ENCODE measurements around the gene ADAMTSL3.
"Not testable (repeated sequence)": the region's sequence is repeated elsewhere in the genome, so short reads cannot be mapped to it uniquely, and the experiment has no call there.

Gene ADAMTSL3

DNA sequence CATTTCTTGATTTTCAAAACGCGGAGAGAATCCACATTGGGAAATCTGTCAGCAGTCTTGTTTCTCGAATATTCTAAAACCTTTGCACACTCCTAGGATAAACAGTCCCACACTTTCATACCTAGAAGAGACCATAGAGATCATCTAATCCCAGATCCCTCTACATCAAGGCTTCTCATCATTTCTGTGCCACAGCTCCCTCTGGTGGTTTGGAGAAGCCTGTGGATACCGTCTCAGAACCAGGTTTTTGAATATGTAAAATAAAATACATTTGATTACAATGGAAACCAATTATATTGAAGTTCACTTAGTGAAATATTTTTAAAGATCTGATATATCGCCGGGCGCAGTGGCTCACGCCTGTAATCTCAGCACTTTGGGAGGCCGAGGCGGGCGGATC is 369.7 kb downstream of the ADAMTSL3 start:
- DNase-seq (ENCODE audit: extremely low spot score) = peak; percentile 39
- ChIA-PET POLR2A (no interaction called here), CTCF (interaction anchor here (0.6 to 0.8 kb wide), 2 partner anchors 18 to 70 kb away, joined by 3 read pairs; no protein-coding TSS in a partner anchor)
- TF ChIP-seq SUZ12 (IDR thresholded peaks at IDR 0.05) (no peak), ELF4 (IDR thresholded peaks at IDR 0.05) (no peak), FOXK2 (IDR thresholded peaks at IDR 0.05) (no peak), LEF1 (IDR thresholded peaks at IDR 0.05; ENCODE audit: borderline replicate concordance) (no peak), CTBP1 (IDR thresholded peaks at IDR 0.05; ENCODE audit: borderline replicate concordance) (no peak), FOXA1 (IDR thresholded peaks at IDR 0.05) (no peak), HDGF (IDR thresholded peaks at IDR 0.05; ENCODE audit: borderline replicate concordance) (no peak), SP1 (IDR thresholded peaks at IDR 0.05) (no peak), TARDBP (IDR thresholded peaks at IDR 0.05) (no peak), FOXM1 (IDR thresholded peaks at IDR 0.05; ENCODE audit: borderline replicate concordance) (no peak), BHLHE40 (IDR thresholded peaks at IDR 0.05; ENCODE audit: borderline replicate concordance) (no peak), ARNT (IDR thresholded peaks at IDR 0.05) (no peak), NFRKB (IDR thresholded peaks at IDR 0.05) (no peak), ZNF384 (IDR thresholded peaks at IDR 0.05) (no peak)
- TF ChIP-seq, protein P1, sequence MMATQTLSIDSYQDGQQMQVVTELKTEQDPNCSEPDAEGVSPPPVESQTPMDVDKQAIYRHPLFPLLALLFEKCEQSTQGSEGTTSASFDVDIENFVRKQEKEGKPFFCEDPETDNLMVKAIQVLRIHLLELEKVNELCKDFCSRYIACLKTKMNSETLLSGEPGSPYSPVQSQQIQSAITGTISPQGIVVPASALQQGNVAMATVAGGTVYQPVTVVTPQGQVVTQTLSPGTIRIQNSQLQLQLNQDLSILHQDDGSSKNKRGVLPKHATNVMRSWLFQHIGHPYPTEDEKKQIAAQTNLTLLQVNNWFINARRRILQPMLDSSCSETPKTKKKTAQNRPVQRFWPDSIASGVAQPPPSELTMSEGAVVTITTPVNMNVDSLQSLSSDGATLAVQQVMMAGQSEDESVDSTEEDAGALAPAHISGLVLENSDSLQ (IDR thresholded peaks at IDR 0.05) = no peak

DNA sequence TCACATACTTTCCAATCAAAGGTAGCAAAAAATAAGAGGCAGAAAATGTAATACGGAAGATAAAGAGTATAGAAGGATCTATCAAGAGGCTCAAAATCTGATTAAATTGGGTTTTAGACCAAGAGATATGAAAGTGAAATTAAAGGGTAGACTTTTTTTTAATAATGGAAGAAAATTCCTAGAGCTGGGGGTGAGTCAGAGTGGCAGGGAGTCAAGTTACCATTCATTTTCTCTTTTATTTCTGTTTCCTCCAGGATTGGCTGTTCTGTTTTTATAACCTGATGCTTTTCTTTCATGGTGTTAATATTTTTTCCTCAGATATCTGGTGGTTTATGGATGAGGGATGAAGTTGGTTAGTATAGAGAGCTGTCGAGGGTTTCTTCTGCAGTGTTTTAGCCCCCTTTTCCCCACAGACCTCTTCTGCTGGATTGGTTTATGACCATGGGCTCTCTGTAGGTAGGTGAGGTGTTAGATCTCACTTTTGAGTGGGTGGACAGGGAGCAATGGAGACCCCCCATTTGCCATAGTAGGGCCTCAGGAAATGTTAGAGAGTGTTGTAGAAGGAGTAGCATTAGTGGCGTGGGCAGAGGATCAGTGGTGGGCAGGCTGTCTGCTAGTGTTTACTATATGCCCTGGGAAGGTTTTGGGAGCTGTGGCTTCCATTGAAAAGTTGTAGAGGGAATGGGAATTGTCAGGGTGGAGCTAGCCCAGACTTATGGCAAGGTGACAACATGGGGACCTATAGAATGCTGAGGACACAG is 380.1 kb downstream of the ADAMTSL3 start:
- no peak for TF ChIP-seq BHLHE40 (IDR thresholded peaks at IDR 0.05; ENCODE audit: borderline replicate concordance)
- TF ChIP-seq LEF1 (IDR thresholded peaks at IDR 0.05; ENCODE audit: borderline replicate concordance) = no peak
- no peak for TF ChIP-seq L3MBTL2 (conservative IDR thresholded peaks at IDR 0.05)
- TF ChIP-seq CTBP1 (IDR thresholded peaks at IDR 0.05; ENCODE audit: borderline replicate concordance) = no peak
- no peak for TF ChIP-seq FOXK2 (IDR thresholded peaks at IDR 0.05)
- no peak for TF ChIP-seq TARDBP (IDR thresholded peaks at IDR 0.05)
- no peak for TF ChIP-seq ZNF384 (IDR thresholded peaks at IDR 0.05)
- TF ChIP-seq SP1 (IDR thresholded peaks at IDR 0.05) = no peak
- TF ChIP-seq HDGF (IDR thresholded peaks at IDR 0.05; ENCODE audit: borderline replicate concordance) = no peak
- no peak for TF ChIP-seq ELF4 (IDR thresholded peaks at IDR 0.05)
- no peak for TF ChIP-seq NFRKB (IDR thresholded peaks at IDR 0.05)
- TF ChIP-seq FOXA1 (IDR thresholded peaks at IDR 0.05) = no peak
- no peak for TF ChIP-seq ARNT (IDR thresholded peaks at IDR 0.05)
- CTCF ChIA-PET = interaction anchor here (0.8 to 1.6 kb wide), 4 partner anchors 8 to 29 kb away, joined by 3 to 9 read pairs (median 4); no protein-coding TSS in a partner anchor

GRCh38 chr15:84034578-84035398 is 380.9 kb downstream of the ADAMTSL3 start:
- ChIA-PET POLR2A (no interaction called here), CTCF (interaction anchor here (0.6 to 1.6 kb wide), 13 partner anchors 8 to 588 kb away, joined by 3 to 9 read pairs (median 3); no protein-coding TSS in a partner anchor)
- peak; percentile 61 for DNase-seq (ENCODE audit: extremely low spot score)
- TF ChIP-seq FOXM1 (IDR thresholded peaks at IDR 0.05; ENCODE audit: borderline replicate concordance) = no peak
- no peak for TF ChIP-seq ELF4 (IDR thresholded peaks at IDR 0.05)
- no peak for TF ChIP-seq NFRKB (IDR thresholded peaks at IDR 0.05)
- no peak for TF ChIP-seq CTBP1 (IDR thresholded peaks at IDR 0.05; ENCODE audit: borderline replicate concordance)

More for the DNA sequence above, 380.1 kb downstream of the ADAMTSL3 start:
- DNase-seq (ENCODE audit: extremely low spot score) = no peak
- POLR2A ChIA-PET = no interaction called here

GRCh38 chr15:84035399-84035766 is 381.5 kb downstream of the ADAMTSL3 start:
- DNase-seq (ENCODE audit: extremely low spot score) = peak; percentile 64
- ChIA-PET POLR2A (no interaction called here), CTCF (interaction anchor here (0.6 to 1.6 kb wide), 10 partner anchors 9 to 472 kb away, joined by 3 to 9 read pairs (median 3); no protein-coding TSS in a partner anchor)
- TF ChIP-seq SP1 (IDR thresholded peaks at IDR 0.05) (no peak), SUZ12 (IDR thresholded peaks at IDR 0.05) (no peak), ARNT (IDR thresholded peaks at IDR 0.05) (no peak), TARDBP (IDR thresholded peaks at IDR 0.05) (no peak), ZNF384 (IDR thresholded peaks at IDR 0.05) (no peak), L3MBTL2 (conservative IDR thresholded peaks at IDR 0.05) (no peak), FOXM1 (IDR thresholded peaks at IDR 0.05; ENCODE audit: borderline replicate concordance) (no peak), FOXK2 (IDR thresholded peaks at IDR 0.05) (no peak), NFRKB (IDR thresholded peaks at IDR 0.05) (no peak), ELF4 (IDR thresholded peaks at IDR 0.05) (no peak), CTBP1 (IDR thresholded peaks at IDR 0.05; ENCODE audit: borderline replicate concordance) (no peak), FOXA1 (IDR thresholded peaks at IDR 0.05) (no peak), HDGF (IDR thresholded peaks at IDR 0.05; ENCODE audit: borderline replicate concordance) (no peak), BHLHE40 (IDR thresholded peaks at IDR 0.05; ENCODE audit: borderline replicate concordance) (no peak)
- TF ChIP-seq, protein P1 (IDR thresholded peaks at IDR 0.05) = no peak

DNA sequence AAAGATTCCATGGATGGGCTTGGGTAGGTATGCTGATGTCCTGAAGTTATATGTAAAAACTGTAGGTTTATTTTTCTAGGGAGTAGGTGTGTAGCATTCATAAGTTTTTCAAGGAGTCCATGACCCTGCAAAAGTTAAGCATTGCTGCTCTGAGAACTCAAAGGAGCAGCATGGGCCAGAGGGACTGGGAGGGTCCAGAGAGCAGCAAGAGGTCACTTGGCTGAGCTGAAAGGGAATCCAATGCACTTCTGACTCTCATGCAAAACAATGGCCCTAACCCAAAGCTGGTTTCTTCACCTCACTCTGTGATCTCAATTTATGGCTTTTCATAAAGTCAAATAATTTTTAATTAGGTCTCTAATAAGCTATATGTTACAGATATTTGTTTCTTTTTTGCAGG is 383.4 kb downstream of the ADAMTSL3 start:
- ChIA-PET CTCF (no interaction called here), POLR2A (no interaction called here)
- no peak for TF ChIP-seq LEF1 (IDR thresholded peaks at IDR 0.05; ENCODE audit: borderline replicate concordance)
- no peak for TF ChIP-seq CTBP1 (IDR thresholded peaks at IDR 0.05; ENCODE audit: borderline replicate concordance)
- no peak for TF ChIP-seq SUZ12 (IDR thresholded peaks at IDR 0.05)
- TF ChIP-seq ZNF384 (IDR thresholded peaks at IDR 0.05) = no peak
- no peak for TF ChIP-seq L3MBTL2 (conservative IDR thresholded peaks at IDR 0.05)
- TF ChIP-seq FOXK2 (IDR thresholded peaks at IDR 0.05) = no peak
- TF ChIP-seq FOXM1 (IDR thresholded peaks at IDR 0.05; ENCODE audit: borderline replicate concordance) = no peak
- TF ChIP-seq NFRKB (IDR thresholded peaks at IDR 0.05) = no peak
- TF ChIP-seq SP1 (IDR thresholded peaks at IDR 0.05) = no peak
- TF ChIP-seq, protein P1 (IDR thresholded peaks at IDR 0.05) = no peak
- no peak for TF ChIP-seq ELF4 (IDR thresholded peaks at IDR 0.05)
- no peak for TF ChIP-seq BHLHE40 (IDR thresholded peaks at IDR 0.05; ENCODE audit: borderline replicate concordance)
- TF ChIP-seq FOXA1 (IDR thresholded peaks at IDR 0.05) = no peak
- TF ChIP-seq TARDBP (IDR thresholded peaks at IDR 0.05) = no peak
- TF ChIP-seq HDGF (IDR thresholded peaks at IDR 0.05; ENCODE audit: borderline replicate concordance) = no peak
- no peak for DNase-seq (ENCODE audit: extremely low spot score)

DNA sequence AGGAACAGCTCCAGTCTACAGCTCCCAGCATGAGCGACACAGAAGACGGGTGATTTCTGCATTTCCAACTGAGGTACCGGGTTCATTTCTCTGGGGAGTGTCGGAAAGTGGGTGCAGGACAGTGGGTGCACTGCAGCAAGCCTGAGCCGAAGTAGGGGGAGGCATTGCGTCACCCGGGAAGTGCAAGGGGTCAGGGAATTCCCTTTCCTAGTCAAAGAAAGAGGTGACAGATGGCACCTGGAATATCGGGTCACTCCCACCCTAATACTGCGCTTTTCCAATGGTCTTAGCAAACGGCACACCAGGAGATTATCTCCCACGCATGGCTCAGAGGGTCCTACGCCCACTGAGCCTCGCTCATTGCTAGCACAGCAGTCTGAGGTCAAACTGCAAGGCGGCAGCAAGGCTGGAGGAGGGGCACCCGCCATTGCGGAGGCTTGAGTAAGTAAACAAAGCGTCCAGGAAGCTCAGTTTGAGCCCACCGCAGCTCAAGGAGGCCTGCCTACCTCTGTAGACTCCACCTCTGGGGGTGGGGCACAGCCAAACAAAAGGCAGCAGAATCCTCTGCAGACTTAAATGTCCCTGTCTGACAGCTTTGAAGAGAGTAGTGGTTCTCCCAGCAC is 388.6 kb downstream of the ADAMTSL3 start:
- POLR2A ChIA-PET; DNase-seq (ENCODE audit: extremely low spot score); CTCF ChIA-PET: not testable (repeated sequence)

All from HEK293T (cell line).